Measurements from ENCODE around the gene JRKL.

GRCh38 chr11:96366024-96366423 is 23.8 kb upstream of the JRKL start:
- TF ChIP-seq EP300 (IDR thresholded peaks at IDR 0.05) (no peak), POLR2A (IDR thresholded peaks at IDR 0.05) (no peak), CTCF (IDR thresholded peaks at IDR 0.05) (no peak)

Measured in ovary (tissue), 3 donors.